Keratinocyte (primary cell): ENCODE measurements around the gene CLSTN2.

Source experiments
- EZH2 ChIP-seq: IDR thresholded peaks from one replicate; pipeline ENCODE4 v1.6.1; 2012; ENCODE audit warnings: inconsistent platforms, mild to moderate bottlenecking, low read length, moderate library complexity
- TF ChIP-seq, protein P1 (sequence below), 3 experiments: IDR thresholded peaks in 1 of 3; conservative IDR thresholded peaks in 1 of 3; optimal IDR thresholded peaks in 1 of 3; 2 replicates in 2 of 3; 3 replicates in 1 of 3; pipeline versions ENCODE3 to v1.5.1; 2011; ENCODE audit warnings: low read length in 3 of 3, mild to moderate bottlenecking in 3 of 3, moderate library complexity in 2 of 3, control low read depth in 1 of 3, inconsistent platforms in 1 of 3; ENCODE audit not compliant: insufficient read depth in 2 of 3; ENCODE audit errors: extremely low read depth in 1 of 3

- TF ChIP-seq, protein P1, sequence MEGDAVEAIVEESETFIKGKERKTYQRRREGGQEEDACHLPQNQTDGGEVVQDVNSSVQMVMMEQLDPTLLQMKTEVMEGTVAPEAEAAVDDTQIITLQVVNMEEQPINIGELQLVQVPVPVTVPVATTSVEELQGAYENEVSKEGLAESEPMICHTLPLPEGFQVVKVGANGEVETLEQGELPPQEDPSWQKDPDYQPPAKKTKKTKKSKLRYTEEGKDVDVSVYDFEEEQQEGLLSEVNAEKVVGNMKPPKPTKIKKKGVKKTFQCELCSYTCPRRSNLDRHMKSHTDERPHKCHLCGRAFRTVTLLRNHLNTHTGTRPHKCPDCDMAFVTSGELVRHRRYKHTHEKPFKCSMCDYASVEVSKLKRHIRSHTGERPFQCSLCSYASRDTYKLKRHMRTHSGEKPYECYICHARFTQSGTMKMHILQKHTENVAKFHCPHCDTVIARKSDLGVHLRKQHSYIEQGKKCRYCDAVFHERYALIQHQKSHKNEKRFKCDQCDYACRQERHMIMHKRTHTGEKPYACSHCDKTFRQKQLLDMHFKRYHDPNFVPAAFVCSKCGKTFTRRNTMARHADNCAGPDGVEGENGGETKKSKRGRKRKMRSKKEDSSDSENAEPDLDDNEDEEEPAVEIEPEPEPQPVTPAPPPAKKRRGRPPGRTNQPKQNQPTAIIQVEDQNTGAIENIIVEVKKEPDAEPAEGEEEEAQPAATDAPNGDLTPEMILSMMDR (optimal IDR thresholded peaks at IDR 0.05 in 1 of 3, IDR thresholded peaks at IDR 0.05 in 1 of 3, conservative IDR thresholded peaks at IDR 0.05 in 1 of 3; ENCODE audit: extremely low read depth in 1 of 3, insufficient read depth in 2 of 3, low read length in 3 of 3): no peak
- no peak for TF ChIP-seq EZH2
These were observed 406.9 kb downstream of the CLSTN2 start for GRCh38 chr3:140341817-140342403.
